HepG2 (cell line): ENCODE data around the gene ARSB.

Experiments used
- BHLHE40 ChIP-seq: IDR thresholded peaks from 2 replicates; pipeline ENCODE4 v1.6.1; 2011; ENCODE audit warnings: low read length, improper control_type of control experiment
- CTCF ChIP-seq: sonication (generic); formaldehyde crosslinking; IDR thresholded peaks from 2 replicates; pipeline ENCODE4 v1.5.0; 2020; ENCODE audit warnings: mild to moderate bottlenecking, missing genetic modification reagents, moderate library complexity
- HCFC1 ChIP-seq: fragments of 150-350 bp; IDR thresholded peaks from 2 replicates; pipeline ENCODE4 v1.6.1; 2014; ENCODE audit warnings: low read depth, low read length
- HNF4A ChIP-seq: sonication (generic); formaldehyde crosslinking; IDR thresholded peaks from 2 replicates; pipeline ENCODE4 v1.4.0; 2020; ENCODE audit warnings: missing genetic modification reagents
- MXI1 ChIP-seq: IDR thresholded peaks from 3 replicates; pipeline ENCODE4 v1.6.1; 2012; ENCODE audit warnings: low read depth, low read length, inconsistent platforms, borderline replicate concordance
- NFRKB ChIP-seq: fragments of 450-650 bp; IDR thresholded peaks from 2 replicates; pipeline ENCODE4 v1.6.1; 2017
- POLR2AphosphoS5 ChIP-seq: IDR thresholded peaks from 2 replicates; pipeline ENCODE4 v1.6.1; 2012; ENCODE audit warnings: low read depth, low read length
- PREB ChIP-seq: sonication (generic); formaldehyde crosslinking; IDR thresholded peaks from 2 replicates; pipeline ENCODE4 v1.4.0; 2020; ENCODE audit warnings: missing genetic modification reagents
- RAD21 ChIP-seq: fragments of 450-650 bp; formaldehyde crosslinking; IDR thresholded peaks from 2 replicates; pipeline ENCODE4 v1.5.0; 2020; ENCODE audit warnings: mild to moderate bottlenecking
- RFX1 ChIP-seq: fragments of 450-650 bp; IDR thresholded peaks from 2 replicates; pipeline ENCODE4 v1.6.1; 2017
- YY1 ChIP-seq: IDR thresholded peaks from 2 replicates; pipeline ENCODE4 v1.6.1; 2011; ENCODE audit warnings: low read length, low read depth, moderate library complexity, mild to moderate bottlenecking; ENCODE audit not compliant: insufficient read depth, insufficient replicate concordance
- ZNF17 ChIP-seq: sonication (generic); formaldehyde crosslinking; IDR thresholded peaks from 2 replicates; pipeline ENCODE4 v1.5.0; 2020; ENCODE audit warnings: mild to moderate bottlenecking, missing genetic modification reagents

- TF ChIP-seq MXI1 (no peak), HNF4A (CRISPR knock-in tag) (no peak), RFX1 (no peak), YY1 (no peak), BHLHE40 (no peak), POLR2AphosphoS5 (no peak), PREB (CRISPR knock-in tag) (no peak), NFRKB (no peak), HCFC1 (no peak), RAD21 (no peak), CTCF (no peak), ZNF17 (CRISPR knock-in tag) (no peak)
Observed at GRCh38 chr5:79014631-79015030, 29.5 kb upstream of the ARSB start.
